ENCODE measurements around the gene CCDC121.

DNA sequence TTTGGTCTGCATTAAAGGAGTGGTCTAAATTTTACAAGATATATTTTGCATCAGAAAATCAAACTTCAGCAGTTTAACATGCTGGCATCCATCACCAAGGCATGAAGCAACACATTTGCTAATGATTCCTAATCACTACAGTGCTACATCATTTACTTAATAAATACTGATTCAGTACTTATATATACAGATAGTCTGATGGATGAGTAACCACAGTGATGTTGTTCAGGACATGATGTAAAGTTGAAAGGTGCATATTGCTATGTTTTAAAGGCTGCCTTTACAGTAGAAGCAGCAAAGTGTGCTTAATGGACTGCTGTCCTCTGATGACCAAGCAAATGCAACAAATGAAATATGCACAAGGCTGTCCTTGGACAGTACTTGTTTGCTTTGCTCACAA, 23.5 kb upstream of the CCDC121 start:
- TF ChIP-seq, protein P1, sequence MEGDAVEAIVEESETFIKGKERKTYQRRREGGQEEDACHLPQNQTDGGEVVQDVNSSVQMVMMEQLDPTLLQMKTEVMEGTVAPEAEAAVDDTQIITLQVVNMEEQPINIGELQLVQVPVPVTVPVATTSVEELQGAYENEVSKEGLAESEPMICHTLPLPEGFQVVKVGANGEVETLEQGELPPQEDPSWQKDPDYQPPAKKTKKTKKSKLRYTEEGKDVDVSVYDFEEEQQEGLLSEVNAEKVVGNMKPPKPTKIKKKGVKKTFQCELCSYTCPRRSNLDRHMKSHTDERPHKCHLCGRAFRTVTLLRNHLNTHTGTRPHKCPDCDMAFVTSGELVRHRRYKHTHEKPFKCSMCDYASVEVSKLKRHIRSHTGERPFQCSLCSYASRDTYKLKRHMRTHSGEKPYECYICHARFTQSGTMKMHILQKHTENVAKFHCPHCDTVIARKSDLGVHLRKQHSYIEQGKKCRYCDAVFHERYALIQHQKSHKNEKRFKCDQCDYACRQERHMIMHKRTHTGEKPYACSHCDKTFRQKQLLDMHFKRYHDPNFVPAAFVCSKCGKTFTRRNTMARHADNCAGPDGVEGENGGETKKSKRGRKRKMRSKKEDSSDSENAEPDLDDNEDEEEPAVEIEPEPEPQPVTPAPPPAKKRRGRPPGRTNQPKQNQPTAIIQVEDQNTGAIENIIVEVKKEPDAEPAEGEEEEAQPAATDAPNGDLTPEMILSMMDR (IDR thresholded peaks at IDR 0.05), result no peak
- no peak for TF ChIP-seq POLR2A (IDR thresholded peaks at IDR 0.05)
